ENCODE measurements around the gene CENPM.

GRCh38 chr22:41935509-41935908, 11.4 kb downstream of the CENPM start:
- TF ChIP-seq CTCF (conservative IDR thresholded peaks at IDR 0.05; ENCODE audit: low read length) (no peak), EZH2phosphoT487 (IDR thresholded peaks at IDR 0.05; ENCODE audit: borderline replicate concordance) (no peak)
